Left forelimb (tissue), 1 donor: ENCODE data around the gene NPY4R2.
"Not testable (repeated sequence)": the region's sequence is repeated elsewhere in the genome, so short reads cannot be mapped to it uniquely, and the experiment has no call there.

ENCODE experiments used
- DNase-seq: peaks from one replicate; pipeline ENCODE4 v3.0.0-alpha.2; 2018; ENCODE audit warnings: low spot score

Gene NPY4R2, protein sequence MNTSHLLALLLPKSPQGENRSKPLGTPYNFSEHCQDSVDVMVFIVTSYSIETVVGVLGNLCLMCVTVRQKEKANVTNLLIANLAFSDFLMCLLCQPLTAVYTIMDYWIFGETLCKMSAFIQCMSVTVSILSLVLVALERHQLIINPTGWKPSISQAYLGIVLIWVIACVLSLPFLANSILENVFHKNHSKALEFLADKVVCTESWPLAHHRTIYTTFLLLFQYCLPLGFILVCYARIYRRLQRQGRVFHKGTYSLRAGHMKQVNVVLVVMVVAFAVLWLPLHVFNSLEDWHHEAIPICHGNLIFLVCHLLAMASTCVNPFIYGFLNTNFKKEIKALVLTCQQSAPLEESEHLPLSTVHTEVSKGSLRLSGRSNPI

DNA sequence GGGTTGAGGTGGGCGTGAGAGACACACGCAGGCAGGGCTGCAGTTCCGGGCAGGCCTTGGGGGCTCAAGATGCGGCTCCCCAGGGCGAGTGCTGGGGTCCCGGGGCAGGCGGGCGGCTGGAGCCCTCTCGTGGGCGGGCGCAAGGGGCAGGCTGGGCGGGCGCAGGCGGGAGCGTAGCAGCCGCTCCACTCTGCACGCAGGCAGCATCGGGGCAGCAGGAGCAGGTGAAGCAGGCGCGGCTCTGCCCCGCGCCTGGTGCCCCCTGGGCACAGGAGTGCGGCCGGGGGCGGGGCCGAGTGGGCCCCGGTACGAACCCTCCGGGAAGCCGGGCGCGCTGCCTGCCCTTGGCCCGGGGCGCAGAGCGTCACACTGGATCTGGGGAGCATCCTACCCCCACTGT is at the start of gene NPY4R2:
Gene NPY4R2 (plus strand): TSS at position 188 of the 400 bp plus-strand sequence. CDS start 3,326 bp downstream, outside the sequence.
- not testable (repeated sequence) for DNase-seq

- not testable (repeated sequence) for DNase-seq
Observed at GRCh38 chr10:47870887-47871286, 47.6 kb upstream of the NPY4R2 start.

DNA sequence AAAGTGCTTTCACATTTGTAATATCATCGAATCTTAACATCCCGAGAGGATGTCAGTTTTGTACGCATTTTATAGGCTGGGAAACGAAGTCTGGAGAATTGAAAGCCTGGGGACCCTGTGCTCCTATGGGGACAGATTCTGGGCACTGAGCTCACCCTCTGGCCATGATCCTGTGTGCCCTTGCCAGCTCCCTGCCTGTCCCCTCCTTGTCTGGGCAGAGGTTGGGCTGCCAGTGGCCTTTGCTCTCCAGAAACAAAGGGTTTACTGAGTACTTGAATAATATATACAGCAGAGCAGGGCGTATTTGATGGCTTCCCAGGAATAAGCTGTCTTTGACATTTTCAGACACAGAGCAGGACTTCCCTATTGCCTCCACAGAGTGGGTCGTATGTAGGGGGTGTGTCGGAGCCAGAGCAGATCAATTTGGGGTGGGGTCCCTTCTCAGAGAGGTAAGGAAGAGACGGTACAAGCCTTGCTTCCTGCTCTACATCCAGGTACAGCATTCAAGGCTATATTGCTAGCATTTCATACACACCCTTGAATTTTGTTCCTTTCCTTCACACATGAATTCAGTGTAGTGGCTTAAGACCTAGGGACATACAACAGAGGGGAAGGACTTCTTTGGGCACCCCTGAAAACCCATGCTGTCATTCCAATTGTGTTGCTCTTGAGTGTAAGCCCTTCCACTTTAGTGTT is 46.8 kb upstream of the NPY4R2 start:
- not testable (repeated sequence) for DNase-seq

GRCh38 chr10:47872236-47872635 is 46.2 kb upstream of the NPY4R2 start:
- not testable (repeated sequence) for DNase-seq

- DNase-seq, result not testable (repeated sequence)
Observed at GRCh38 chr10:47884239-47884638, 34.2 kb upstream of the NPY4R2 start.

- DNase-seq, result not testable (repeated sequence)
Observed at GRCh38 chr10:47884934-47885333, 33.5 kb upstream of the NPY4R2 start.

- DNase-seq, result not testable (repeated sequence)
Observed at GRCh38 chr10:47886356-47886755, 32.1 kb upstream of the NPY4R2 start.

GRCh38 chr10:47886827-47887226 is 31.6 kb upstream of the NPY4R2 start:
- not testable (repeated sequence) for DNase-seq

DNA sequence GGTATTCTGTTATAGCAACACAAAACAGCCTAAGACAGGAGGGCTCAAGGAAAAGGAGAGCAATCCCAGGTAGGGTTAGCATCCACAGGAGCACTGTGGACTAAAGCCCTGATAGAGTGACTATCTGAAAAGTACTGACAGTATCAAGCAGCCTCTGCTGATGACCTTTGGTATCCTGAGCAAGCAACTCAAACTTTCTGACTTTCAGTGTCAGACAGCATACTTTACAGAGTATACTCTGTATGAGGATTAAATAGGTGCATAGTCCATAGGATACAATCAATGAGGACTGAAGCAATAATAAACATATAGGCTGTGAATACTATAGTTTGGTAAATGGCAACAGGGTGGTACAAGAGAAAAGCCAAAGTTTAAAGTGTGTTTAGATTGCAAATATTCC is 27.7 kb upstream of the NPY4R2 start:
- not testable (repeated sequence) for DNase-seq

- DNase-seq, result not testable (repeated sequence)
Observed at GRCh38 chr10:47892494-47893261, 25.8 kb upstream of the NPY4R2 start.

- DNase-seq, result peak; percentile 23
Observed at GRCh38 chr10:47894571-47894970, 23.9 kb upstream of the NPY4R2 start.

DNA sequence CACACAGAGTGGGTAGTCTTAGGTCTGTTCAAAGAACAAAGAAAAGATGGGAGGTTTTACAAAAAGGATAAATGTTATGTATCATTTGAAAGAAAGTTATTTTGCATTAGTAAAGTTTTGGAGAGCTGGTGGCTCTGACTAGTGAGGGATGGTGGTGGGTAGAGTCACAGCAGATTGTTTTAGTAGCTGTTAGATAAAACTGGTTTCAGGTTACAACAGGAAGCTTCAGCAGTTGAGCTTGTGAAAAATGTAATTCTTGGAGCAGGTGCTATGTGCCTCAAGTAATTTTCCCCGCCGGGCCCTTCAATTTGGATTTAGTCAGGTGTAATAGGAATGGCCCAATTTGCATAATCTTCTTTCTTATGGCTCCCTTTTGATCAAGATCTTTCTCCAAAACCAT is 20.6 kb upstream of the NPY4R2 start:
- DNase-seq, result not testable (repeated sequence)

DNA sequence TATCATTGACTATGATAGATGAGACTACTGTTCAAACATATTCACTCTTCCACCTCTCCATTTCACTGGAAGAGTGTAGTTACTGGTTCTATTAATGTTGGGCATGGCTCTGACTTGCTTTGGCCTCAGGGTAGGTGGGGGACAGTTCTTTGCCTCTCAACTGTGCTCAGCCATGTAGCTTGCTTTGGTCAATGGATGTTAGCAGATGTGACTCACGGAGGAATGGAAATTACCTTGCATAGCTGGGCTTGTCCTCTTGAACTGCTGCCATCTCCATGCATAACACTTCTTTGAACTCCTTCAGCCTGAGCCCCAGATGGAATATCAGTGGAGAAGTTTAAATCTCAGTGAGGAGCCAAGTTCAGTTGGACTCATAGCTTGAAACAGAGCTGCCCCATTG is 9.1 kb upstream of the NPY4R2 start:
- not testable (repeated sequence) for DNase-seq

DNA sequence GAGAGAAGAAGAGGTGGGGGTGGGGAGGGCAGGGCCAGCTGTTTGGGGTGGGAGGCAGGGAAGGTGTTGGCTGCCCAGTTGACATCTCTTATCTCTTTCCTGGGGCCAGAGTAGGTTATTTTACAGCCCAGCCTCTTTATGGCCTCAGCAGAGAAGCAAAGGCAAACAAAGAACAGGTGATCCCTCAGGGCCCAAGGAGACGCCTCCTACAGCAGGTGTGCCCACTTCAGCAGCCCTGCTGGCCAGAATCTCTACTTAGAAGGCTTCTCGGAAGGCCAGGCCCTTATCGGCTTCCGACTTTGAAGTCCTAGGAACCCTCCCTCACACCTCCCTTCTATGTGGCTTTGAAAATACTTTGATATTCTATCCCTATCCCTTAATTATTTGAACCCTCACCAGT is 8.0 kb upstream of the NPY4R2 start:
- not testable (repeated sequence) for DNase-seq

DNA sequence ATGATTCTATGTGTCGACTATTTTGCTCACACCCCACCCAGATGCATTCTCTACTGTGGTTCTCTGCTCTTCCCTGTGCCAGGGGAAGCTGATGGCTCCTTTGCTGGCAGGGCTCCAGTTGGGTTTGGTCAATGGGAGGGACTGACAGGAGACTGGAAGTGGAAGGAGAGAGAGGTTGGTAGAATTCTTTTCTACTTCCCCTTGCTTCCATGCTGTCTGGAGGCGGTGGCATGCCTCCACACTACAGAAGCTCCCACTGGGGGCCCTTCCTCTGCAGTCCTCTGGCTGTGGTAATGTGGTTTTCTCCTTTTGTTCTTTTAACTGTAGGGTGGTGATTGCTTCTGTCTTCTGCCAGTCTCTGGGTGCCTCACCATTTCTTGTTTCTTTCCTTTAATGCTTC is 4.4 kb upstream of the NPY4R2 start:
- not testable (repeated sequence) for DNase-seq

DNA sequence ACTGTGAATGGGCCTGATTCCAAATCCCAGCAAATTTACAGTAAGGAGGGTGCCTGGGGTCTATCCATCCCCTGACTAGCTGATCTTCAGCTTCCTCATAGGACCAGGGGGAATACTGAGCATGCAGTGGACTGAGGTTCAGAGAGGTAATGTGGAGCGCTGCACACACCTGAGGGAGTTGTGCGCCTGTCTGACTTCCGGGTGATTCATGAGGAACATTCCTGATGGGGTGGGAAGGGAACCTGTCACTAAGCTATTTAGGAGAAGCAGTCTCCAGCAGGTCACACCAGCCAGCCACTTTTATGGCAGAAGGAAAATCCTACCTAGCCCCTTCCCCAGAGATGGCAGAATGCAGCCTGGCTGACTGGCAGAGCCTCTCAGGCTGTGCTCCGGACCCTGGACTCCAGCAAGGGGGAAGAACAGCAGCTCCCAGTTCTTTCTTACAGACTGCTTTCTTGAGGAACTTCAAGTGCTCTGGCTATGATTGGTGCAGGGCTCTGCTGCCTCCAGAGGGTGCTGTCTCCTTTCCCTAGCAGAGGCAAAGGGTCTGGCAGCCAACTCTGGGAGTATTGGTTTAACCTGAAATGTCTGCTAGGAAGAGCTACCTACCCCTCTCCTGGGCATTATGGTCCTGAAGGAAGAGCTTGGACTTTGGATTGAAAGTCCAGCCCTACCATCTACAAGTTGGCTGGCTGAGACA is 2.5 kb upstream of the NPY4R2 start:
- not testable (repeated sequence) for DNase-seq

GRCh38 chr10:47920610-47921009 is 2.1 kb downstream of the NPY4R2 start:
- not testable (repeated sequence) for DNase-seq

- DNase-seq, result not testable (repeated sequence)
Observed at GRCh38 chr10:47922503-47922902, 4.0 kb downstream of the NPY4R2 start.

DNA sequence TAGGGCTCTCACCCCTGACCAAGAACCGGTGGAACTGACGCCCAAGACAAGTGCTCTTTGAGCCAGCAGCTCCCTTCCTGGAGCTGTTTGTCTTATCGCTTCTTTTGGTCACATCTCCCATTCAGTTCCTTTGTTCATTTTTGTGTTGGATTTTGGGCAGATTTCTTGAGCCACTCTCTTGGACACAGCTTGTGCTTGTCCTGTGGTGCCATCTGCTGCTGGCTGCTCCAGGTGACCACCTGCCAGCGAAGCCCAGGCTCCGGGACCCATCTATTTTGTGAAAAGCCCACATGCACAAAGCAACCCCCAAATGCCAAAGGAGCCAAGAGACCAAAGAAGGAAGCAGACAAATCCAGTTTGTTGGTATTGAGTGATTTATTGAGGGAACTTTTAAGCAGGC is 6.2 kb downstream of the NPY4R2 start:
- not testable (repeated sequence) for DNase-seq

- DNase-seq, result not testable (repeated sequence)
Observed at GRCh38 chr10:47927147-47927916, 8.9 kb downstream of the NPY4R2 start.

- not testable (repeated sequence) for DNase-seq
Observed at GRCh38 chr10:47928225-47928624, 9.8 kb downstream of the NPY4R2 start.
